ENCODE data around the gene ZNF700.
"Not testable (repeated sequence)": the region's sequence is repeated elsewhere in the genome, so short reads cannot be mapped to it uniquely, and the experiment has no call there.

The ZNF700 gene

DNA sequence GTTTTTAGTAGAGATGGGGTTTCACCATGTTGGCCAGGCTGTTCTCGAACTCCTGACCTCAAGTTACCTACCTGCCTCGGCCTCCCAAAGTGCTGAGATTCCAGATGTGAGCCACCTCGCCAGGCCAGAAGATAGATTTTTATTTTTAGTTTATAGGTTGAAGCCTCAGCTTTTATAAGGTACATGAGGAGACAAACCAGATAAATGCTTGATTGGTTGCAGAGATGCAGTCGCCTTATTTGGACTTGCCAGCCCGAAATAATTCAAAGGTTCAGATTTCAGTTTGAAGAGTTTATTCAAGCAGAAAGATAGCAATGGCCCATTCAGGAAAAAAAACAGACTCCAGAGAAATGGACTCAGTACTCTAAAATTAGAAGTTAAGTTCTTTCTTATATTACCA is 34.3 kb upstream of the ZNF700 start:
- Histone ChIP-seq H3K36me3 (replicated peaks; ENCODE audit: low read depth, low read length) (no peaks in the 10 kb centered on the region), H3K27me3 (ENCODE audit: low read depth, low read length) (no peaks in the 10 kb centered on the region), H3K9me3 (ENCODE audit: insufficient read depth, low read length) (no peaks in the 10 kb centered on the region), H3K4me3 (ENCODE audit: low read length) (no peak overlapping the region), H2AFZ (ENCODE audit: low read depth, low read length) (no peak overlapping the region), H3K79me2 (ENCODE audit: low read length) (no peaks in the 10 kb centered on the region), H4K20me1 (ENCODE audit: insufficient read depth, low read length) (no peaks in the 10 kb centered on the region), H3K4me1 (ENCODE audit: low read length) (no peaks in the 10 kb centered on the region), H3K4me2 (ENCODE audit: low read length) (no peak overlapping the region), H3K27ac (ENCODE audit: low read length) (no peak overlapping the region), H3K9ac (ENCODE audit: low read length) (no peak overlapping the region)
- TF ChIP-seq, protein P1, sequence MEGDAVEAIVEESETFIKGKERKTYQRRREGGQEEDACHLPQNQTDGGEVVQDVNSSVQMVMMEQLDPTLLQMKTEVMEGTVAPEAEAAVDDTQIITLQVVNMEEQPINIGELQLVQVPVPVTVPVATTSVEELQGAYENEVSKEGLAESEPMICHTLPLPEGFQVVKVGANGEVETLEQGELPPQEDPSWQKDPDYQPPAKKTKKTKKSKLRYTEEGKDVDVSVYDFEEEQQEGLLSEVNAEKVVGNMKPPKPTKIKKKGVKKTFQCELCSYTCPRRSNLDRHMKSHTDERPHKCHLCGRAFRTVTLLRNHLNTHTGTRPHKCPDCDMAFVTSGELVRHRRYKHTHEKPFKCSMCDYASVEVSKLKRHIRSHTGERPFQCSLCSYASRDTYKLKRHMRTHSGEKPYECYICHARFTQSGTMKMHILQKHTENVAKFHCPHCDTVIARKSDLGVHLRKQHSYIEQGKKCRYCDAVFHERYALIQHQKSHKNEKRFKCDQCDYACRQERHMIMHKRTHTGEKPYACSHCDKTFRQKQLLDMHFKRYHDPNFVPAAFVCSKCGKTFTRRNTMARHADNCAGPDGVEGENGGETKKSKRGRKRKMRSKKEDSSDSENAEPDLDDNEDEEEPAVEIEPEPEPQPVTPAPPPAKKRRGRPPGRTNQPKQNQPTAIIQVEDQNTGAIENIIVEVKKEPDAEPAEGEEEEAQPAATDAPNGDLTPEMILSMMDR (IDR thresholded peaks at IDR 0.05; ENCODE audit: low read depth, low read length) = no peak
- no peak for TF ChIP-seq EZH2phosphoT487 (IDR thresholded peaks at IDR 0.05; ENCODE audit: low read depth)

DNA sequence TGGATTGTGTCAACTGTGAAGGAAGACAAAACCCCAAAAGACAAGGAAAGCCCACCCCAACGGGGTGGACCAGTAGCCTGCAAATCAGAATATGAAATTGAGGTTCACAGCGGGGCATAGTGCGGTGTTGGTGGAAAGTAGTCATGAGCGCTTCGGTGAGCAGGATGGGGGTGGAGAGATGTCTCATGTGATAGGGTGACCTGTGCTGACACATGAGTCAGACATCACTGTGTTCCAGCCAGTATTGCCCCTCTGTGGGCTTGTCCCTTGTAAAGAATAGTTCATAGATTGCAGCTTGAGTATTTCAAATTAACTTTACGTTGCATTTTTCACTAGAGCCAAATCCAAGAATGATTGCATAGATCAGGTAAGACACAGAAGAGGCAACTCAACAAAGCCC is 30.1 kb upstream of the ZNF700 start:
- Histone ChIP-seq H3K27me3 (ENCODE audit: low read depth, low read length) (no peaks in the 10 kb centered on the region), H3K9me3 (ENCODE audit: insufficient read depth, low read length) (no peaks in the 10 kb centered on the region), H3K9ac (ENCODE audit: low read length) (no peak overlapping the region), H2AFZ (ENCODE audit: low read depth, low read length) (no peak overlapping the region), H3K27ac (ENCODE audit: low read length) (no peak overlapping the region), H3K36me3 (replicated peaks; ENCODE audit: low read depth, low read length) (no peaks in the 10 kb centered on the region), H3K79me2 (ENCODE audit: low read length) (no peaks in the 10 kb centered on the region), H3K4me1 (ENCODE audit: low read length) (no peaks in the 10 kb centered on the region), H3K4me3 (ENCODE audit: low read length) (no peak overlapping the region), H4K20me1 (ENCODE audit: insufficient read depth, low read length) (no peaks in the 10 kb centered on the region), H3K4me2 (ENCODE audit: low read length) (no peak overlapping the region)
- TF ChIP-seq, protein P1 (IDR thresholded peaks at IDR 0.05; ENCODE audit: low read depth, low read length) = no peak
- no peak for TF ChIP-seq EZH2phosphoT487 (IDR thresholded peaks at IDR 0.05; ENCODE audit: low read depth)

DNA sequence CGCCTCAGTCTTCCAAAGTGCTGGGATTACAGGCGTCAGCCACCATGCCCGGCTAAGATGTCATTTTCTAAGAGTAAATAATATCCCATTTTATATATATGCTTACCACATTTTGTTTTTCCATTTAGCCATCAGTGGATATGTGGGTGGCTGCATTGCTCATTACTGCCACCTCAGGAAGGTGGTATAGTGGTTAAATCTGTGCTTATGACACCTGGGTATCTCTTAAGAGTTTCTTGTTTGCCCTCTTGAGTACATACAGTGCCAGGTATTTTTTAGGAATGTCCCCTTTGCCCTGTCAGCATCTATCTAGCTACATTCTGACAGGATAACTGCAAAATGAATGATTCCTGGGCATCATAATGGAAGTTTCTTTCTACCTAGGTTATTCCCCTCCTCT is 22.7 kb upstream of the ZNF700 start:
- H3K9me3 ChIP-seq (ENCODE audit: insufficient read depth, low read length) = peaks cover 10% of the 10 kb centered on the region; the same call in 1 of the 2 replicates
- H3K4me2 ChIP-seq (ENCODE audit: low read length) = no peak overlapping the region
- H3K4me3 ChIP-seq (ENCODE audit: low read length) = no peak overlapping the region
- H3K4me1 ChIP-seq (ENCODE audit: low read length) = no peaks in the 10 kb centered on the region
- H4K20me1 ChIP-seq (ENCODE audit: insufficient read depth, low read length) = no peaks in the 10 kb centered on the region
- no peaks in the 10 kb centered on the region for H3K27me3 ChIP-seq (ENCODE audit: low read depth, low read length)
- TF ChIP-seq, protein P1 (IDR thresholded peaks at IDR 0.05; ENCODE audit: low read depth, low read length) = peak; percentile 20
- no peak for TF ChIP-seq EZH2phosphoT487 (IDR thresholded peaks at IDR 0.05; ENCODE audit: low read depth)
- no peaks in the 10 kb centered on the region for H3K36me3 ChIP-seq (replicated peaks; ENCODE audit: low read depth, low read length)
- no peak overlapping the region for H3K27ac ChIP-seq (ENCODE audit: low read length)
- no peaks in the 10 kb centered on the region for H3K79me2 ChIP-seq (ENCODE audit: low read length)
- no peak overlapping the region for H2AFZ ChIP-seq (ENCODE audit: low read depth, low read length)
- no peak overlapping the region for H3K9ac ChIP-seq (ENCODE audit: low read length)

DNA sequence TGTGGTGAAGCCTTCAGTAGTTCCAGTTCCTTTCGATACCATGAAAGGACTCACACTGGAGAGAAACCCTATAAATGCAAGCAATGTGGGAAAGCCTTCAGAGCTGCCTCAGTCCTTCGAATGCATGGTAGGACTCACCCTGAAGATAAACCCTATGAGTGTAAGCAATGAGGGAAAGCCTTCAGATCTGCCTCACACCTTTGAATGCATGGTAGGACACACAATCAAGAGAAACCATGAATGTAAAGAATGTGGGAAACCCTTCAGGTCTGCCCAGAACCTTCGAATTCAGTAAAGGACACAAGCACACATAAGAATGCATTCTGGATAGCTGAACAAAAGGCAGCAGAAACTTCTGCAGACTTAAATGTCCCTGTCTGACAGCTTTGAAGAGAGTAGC is 19.0 kb upstream of the ZNF700 start:
- H3K9ac ChIP-seq (ENCODE audit: low read length) = no peak overlapping the region
- no peak overlapping the region for H2AFZ ChIP-seq (ENCODE audit: low read depth, low read length)
- no peaks in the 10 kb centered on the region for H3K36me3 ChIP-seq (replicated peaks; ENCODE audit: low read depth, low read length)
- H3K27me3 ChIP-seq (ENCODE audit: low read depth, low read length) = no peaks in the 10 kb centered on the region
- TF ChIP-seq, protein P1 (IDR thresholded peaks at IDR 0.05; ENCODE audit: low read depth, low read length) = no peak
- TF ChIP-seq EZH2phosphoT487 (IDR thresholded peaks at IDR 0.05; ENCODE audit: low read depth) = no peak
- H4K20me1 ChIP-seq (ENCODE audit: insufficient read depth, low read length) = no peaks in the 10 kb centered on the region
- H3K4me2 ChIP-seq (ENCODE audit: low read length) = no peak overlapping the region
- no peaks in the 10 kb centered on the region for H3K79me2 ChIP-seq (ENCODE audit: low read length)
- no peaks in the 10 kb centered on the region for H3K4me1 ChIP-seq (ENCODE audit: low read length)
- H3K27ac ChIP-seq (ENCODE audit: low read length) = no peak overlapping the region
- H3K9me3 ChIP-seq (ENCODE audit: insufficient read depth, low read length) = peaks cover 10% of the 10 kb centered on the region; the same call in 1 of the 2 replicates
- H3K4me3 ChIP-seq (ENCODE audit: low read length) = no peak overlapping the region

DNA sequence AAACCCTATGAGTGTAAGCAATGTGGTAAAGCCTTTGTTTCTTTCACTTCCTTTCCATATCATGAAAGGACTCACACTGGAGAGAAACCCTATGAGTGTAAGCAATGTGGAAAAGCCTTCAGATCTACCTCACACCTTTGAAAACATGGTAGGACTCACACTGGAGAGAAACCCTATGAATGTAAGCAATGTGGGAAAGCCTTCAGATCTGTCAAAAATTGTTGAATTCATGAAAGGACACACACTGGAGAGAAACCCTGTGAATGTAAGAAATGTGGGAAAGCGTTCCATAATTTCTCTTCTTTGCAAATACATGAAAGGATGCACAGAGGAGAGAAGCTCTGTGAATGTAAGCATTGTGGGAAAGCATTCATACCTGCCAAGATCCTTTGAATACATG is 13.0 kb upstream of the ZNF700 start:
- H3K79me2 ChIP-seq (ENCODE audit: low read length); H3K9ac ChIP-seq (ENCODE audit: low read length); H3K4me3 ChIP-seq (ENCODE audit: low read length); H3K4me1 ChIP-seq (ENCODE audit: low read length); H3K27ac ChIP-seq (ENCODE audit: low read length); H3K9me3 ChIP-seq (ENCODE audit: insufficient read depth, low read length); H3K36me3 ChIP-seq (replicated peaks; ENCODE audit: low read depth, low read length); H4K20me1 ChIP-seq (ENCODE audit: insufficient read depth, low read length); H3K4me2 ChIP-seq (ENCODE audit: low read length); H3K27me3 ChIP-seq (ENCODE audit: low read depth, low read length); H2AFZ ChIP-seq (ENCODE audit: low read depth, low read length): not testable (repeated sequence)

DNA sequence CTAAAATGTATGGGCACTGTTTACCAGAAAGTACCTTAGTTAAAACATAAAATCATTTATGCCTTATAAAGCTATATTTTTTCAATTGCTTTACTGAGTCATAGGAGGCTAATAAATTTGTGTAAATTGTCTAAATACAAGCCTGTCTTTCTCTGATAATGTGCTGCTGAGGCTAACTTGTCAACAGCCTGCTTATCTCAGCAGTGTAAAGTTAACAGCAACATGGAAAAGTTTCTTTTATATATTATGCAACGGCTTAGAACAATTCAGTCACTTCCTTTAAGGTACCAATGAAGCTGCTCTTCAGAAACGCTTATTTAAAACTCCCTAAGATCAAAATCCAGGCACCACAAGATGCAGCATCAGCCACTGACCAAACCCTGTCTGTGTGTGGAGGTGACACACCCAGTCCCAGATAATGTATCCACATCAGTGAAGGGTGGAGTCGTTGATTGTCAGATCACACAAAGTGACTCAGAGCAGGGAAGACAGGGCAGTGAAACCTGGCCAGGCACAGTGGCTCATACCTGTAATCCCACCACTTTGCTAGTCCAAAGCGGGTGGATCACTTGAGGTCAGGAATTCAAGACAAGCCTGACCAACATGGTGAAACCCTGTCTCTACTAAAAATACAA is 10.4 kb upstream of the ZNF700 start:
- not testable (repeated sequence) for H3K36me3 ChIP-seq (replicated peaks; ENCODE audit: low read depth, low read length); H3K9ac ChIP-seq (ENCODE audit: low read length); H3K4me1 ChIP-seq (ENCODE audit: low read length); H3K79me2 ChIP-seq (ENCODE audit: low read length); H3K4me3 ChIP-seq (ENCODE audit: low read length); H3K4me2 ChIP-seq (ENCODE audit: low read length); H2AFZ ChIP-seq (ENCODE audit: low read depth, low read length); H3K27me3 ChIP-seq (ENCODE audit: low read depth, low read length); H3K27ac ChIP-seq (ENCODE audit: low read length); H4K20me1 ChIP-seq (ENCODE audit: insufficient read depth, low read length); H3K9me3 ChIP-seq (ENCODE audit: insufficient read depth, low read length)

All from OCI-LY3 (cell line).